WTC11 (cell line): ENCODE measurements around the gene UGGT1. TPM values are rescaled to one million over a fixed set of nuclear protein-coding genes. Genes with fewer than 3 reads are reported as not detected.

Source experiments
- ATAC-seq: fragments of 200-7000 bp; cut with Tn5 transposase; 2 replicates; pipeline ENCODE4 v1.10.0; 2021; ENCODE audit warnings: mild to moderate bottlenecking, moderate library complexity
- CTCF ChIA-PET: fragments of 300-600 bp; sonication (Branson Sonifier 250); formaldehyde crosslinking; loops from one replicate; lab custom pipeline; 2021; ENCODE audit warnings: antibody characterized with exemption; lab: Charles Lee
- POLR2A ChIA-PET: fragments of 350-600 bp; sonication (Branson Sonifier 250); formaldehyde crosslinking; loops from one replicate; lab custom pipeline; 2021; ENCODE audit warnings: antibody characterized with exemption; lab: Charles Lee
- DNase-seq: peaks from one replicate; pipeline ENCODE4 v3.0.0; 2021; ENCODE audit warnings: low spot score
- H3K27ac Mint-ChIP-seq: 2 replicates; pipeline ENCODE4 v1.8.0; 2021; ENCODE audit warnings: mixed read lengths
- H3K27me3 Mint-ChIP-seq: 2 replicates; pipeline ENCODE4 v1.8.0; 2021; ENCODE audit warnings: low read depth, mild to moderate bottlenecking, moderate library complexity, mixed read lengths
- H3K36me3 Mint-ChIP-seq: 2 replicates; pipeline ENCODE4 v1.8.0; 2021; ENCODE audit warnings: mixed read lengths
- H3K4me1 Mint-ChIP-seq: 2 replicates; pipeline ENCODE4 v1.8.0; 2022; ENCODE audit warnings: mixed read lengths
- H3K4me3 Mint-ChIP-seq: 2 replicates; pipeline ENCODE4 v1.8.0; 2021; ENCODE audit warnings: mild to moderate bottlenecking, moderate library complexity, mixed read lengths
- H3K9me3 Mint-ChIP-seq: 2 replicates; pipeline ENCODE4 v1.8.0; 2021; ENCODE audit warnings: mixed read lengths
- ERG ChIP-seq: fragments of 250-450 bp; sonication (Bioruptor Pico); IDR thresholded peaks from 2 replicates; pipeline ENCODE4 v1.8.0; 2021; ENCODE audit warnings: mild to moderate bottlenecking
- FOXP1 ChIP-seq: sonication (generic); formaldehyde crosslinking; IDR thresholded peaks from 2 replicates; pipeline ENCODE4 v1.8.0; 2022; ENCODE audit warnings: missing genetic modification reagents, mild to moderate bottlenecking, moderate library complexity, borderline replicate concordance
- HMGXB4 ChIP-seq: sonication (generic); formaldehyde crosslinking; IDR thresholded peaks from 2 replicates; pipeline ENCODE4 v1.8.1; 2023; ENCODE audit warnings: mild to moderate bottlenecking, moderate library complexity, missing genetic modification reagents
- JUN ChIP-seq: sonication (generic); formaldehyde crosslinking; IDR thresholded peaks from 2 replicates; pipeline ENCODE4 v1.8.0; 2023; ENCODE audit warnings: mild to moderate bottlenecking, missing genetic modification reagents
- MYBL2 ChIP-seq: sonication (generic); formaldehyde crosslinking; IDR thresholded peaks from 2 replicates; pipeline ENCODE4 v1.8.1; 2023; ENCODE audit warnings: mild to moderate bottlenecking, moderate library complexity, missing genetic modification reagents
- NR3C1 ChIP-seq: sonication (generic); formaldehyde crosslinking; conservative IDR thresholded peaks from 2 replicates; pipeline ENCODE4 v1.8.1; 2023; ENCODE audit warnings: low read depth, mild to moderate bottlenecking, missing genetic modification reagents
- OVOL2 ChIP-seq: fragments of 250-450 bp; sonication (Bioruptor Pico); IDR thresholded peaks from 2 replicates; pipeline ENCODE4 v1.9.0; 2021; ENCODE audit warnings: mild to moderate bottlenecking, borderline replicate concordance
- STAT6 ChIP-seq: sonication (generic); formaldehyde crosslinking; conservative IDR thresholded peaks from 2 replicates; pipeline ENCODE4 v1.8.1; 2023; ENCODE audit warnings: mild to moderate bottlenecking, low read depth, missing genetic modification reagents, moderate library complexity
- TEAD1 ChIP-seq: sonication (generic); formaldehyde crosslinking; IDR thresholded peaks from 2 replicates; pipeline ENCODE4 v1.8.0; 2022; ENCODE audit warnings: mild to moderate bottlenecking, missing genetic modification reagents
- ZNF263 ChIP-seq: sonication (generic); formaldehyde crosslinking; IDR thresholded peaks from 2 replicates; pipeline ENCODE4 v1.8.1; 2022; ENCODE audit warnings: low read depth, mild to moderate bottlenecking, moderate library complexity, missing genetic modification reagents
- ZNF423 ChIP-seq: fragments of 250-450 bp; sonication (Bioruptor Pico); IDR thresholded peaks from 2 replicates; pipeline ENCODE4 v2.1.2; 2022; ENCODE audit warnings: mild to moderate bottlenecking, moderate library complexity
- total RNA-seq: library from RNA; stranded (reverse); gene quantifications from 3 replicates; pipeline ENCODE4 v1.2.3, GENCODE V29; 2021
- TF ChIP-seq, protein P1 (sequence below): sonication (generic); formaldehyde crosslinking; IDR thresholded peaks from 2 replicates; pipeline ENCODE4 v1.8.1; 2023; ENCODE audit warnings: mild to moderate bottlenecking, missing genetic modification reagents
- TF ChIP-seq, protein P2 (sequence below): sonication (generic); formaldehyde crosslinking; IDR thresholded peaks from 2 replicates; pipeline ENCODE4 v1.8.0; 2022; ENCODE audit warnings: missing genetic modification reagents
- TF ChIP-seq, protein P3 (sequence below): sonication (generic); formaldehyde crosslinking; IDR thresholded peaks from 2 replicates; pipeline ENCODE4 v1.8.1; 2022; ENCODE audit warnings: low read depth, mild to moderate bottlenecking, moderate library complexity, missing genetic modification reagents, borderline replicate concordance
- TF ChIP-seq, protein P4 (sequence below): sonication (generic); formaldehyde crosslinking; IDR thresholded peaks from 2 replicates; pipeline ENCODE4 v1.8.1; 2022; ENCODE audit warnings: mild to moderate bottlenecking, missing genetic modification reagents, moderate library complexity, borderline replicate concordance

UGGT1 gene
- total RNA-seq, 1 experiment from 2014 or later: 57.9 TPM

GRCh38 chr2:128154225-128154624 lies 63.2 kb downstream of the UGGT1 start:
- Mint-ChIP-seq H3K27me3 (no peaks in the 10 kb centered on the region), H3K4me1 (no peaks in the 10 kb centered on the region), H3K27ac (no peak overlapping the region), H3K36me3 (peaks cover 25% of the 10 kb centered on the region), H3K4me3 (no peak overlapping the region), H3K9me3 (no peaks in the 10 kb centered on the region)
- TF ChIP-seq, protein P1, sequence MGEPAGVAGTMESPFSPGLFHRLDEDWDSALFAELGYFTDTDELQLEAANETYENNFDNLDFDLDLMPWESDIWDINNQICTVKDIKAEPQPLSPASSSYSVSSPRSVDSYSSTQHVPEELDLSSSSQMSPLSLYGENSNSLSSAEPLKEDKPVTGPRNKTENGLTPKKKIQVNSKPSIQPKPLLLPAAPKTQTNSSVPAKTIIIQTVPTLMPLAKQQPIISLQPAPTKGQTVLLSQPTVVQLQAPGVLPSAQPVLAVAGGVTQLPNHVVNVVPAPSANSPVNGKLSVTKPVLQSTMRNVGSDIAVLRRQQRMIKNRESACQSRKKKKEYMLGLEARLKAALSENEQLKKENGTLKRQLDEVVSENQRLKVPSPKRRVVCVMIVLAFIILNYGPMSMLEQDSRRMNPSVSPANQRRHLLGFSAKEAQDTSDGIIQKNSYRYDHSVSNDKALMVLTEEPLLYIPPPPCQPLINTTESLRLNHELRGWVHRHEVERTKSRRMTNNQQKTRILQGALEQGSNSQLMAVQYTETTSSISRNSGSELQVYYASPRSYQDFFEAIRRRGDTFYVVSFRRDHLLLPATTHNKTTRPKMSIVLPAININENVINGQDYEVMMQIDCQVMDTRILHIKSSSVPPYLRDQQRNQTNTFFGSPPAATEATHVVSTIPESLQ (CRISPR knock-in tag): no peak
- TF ChIP-seq, protein P2, sequence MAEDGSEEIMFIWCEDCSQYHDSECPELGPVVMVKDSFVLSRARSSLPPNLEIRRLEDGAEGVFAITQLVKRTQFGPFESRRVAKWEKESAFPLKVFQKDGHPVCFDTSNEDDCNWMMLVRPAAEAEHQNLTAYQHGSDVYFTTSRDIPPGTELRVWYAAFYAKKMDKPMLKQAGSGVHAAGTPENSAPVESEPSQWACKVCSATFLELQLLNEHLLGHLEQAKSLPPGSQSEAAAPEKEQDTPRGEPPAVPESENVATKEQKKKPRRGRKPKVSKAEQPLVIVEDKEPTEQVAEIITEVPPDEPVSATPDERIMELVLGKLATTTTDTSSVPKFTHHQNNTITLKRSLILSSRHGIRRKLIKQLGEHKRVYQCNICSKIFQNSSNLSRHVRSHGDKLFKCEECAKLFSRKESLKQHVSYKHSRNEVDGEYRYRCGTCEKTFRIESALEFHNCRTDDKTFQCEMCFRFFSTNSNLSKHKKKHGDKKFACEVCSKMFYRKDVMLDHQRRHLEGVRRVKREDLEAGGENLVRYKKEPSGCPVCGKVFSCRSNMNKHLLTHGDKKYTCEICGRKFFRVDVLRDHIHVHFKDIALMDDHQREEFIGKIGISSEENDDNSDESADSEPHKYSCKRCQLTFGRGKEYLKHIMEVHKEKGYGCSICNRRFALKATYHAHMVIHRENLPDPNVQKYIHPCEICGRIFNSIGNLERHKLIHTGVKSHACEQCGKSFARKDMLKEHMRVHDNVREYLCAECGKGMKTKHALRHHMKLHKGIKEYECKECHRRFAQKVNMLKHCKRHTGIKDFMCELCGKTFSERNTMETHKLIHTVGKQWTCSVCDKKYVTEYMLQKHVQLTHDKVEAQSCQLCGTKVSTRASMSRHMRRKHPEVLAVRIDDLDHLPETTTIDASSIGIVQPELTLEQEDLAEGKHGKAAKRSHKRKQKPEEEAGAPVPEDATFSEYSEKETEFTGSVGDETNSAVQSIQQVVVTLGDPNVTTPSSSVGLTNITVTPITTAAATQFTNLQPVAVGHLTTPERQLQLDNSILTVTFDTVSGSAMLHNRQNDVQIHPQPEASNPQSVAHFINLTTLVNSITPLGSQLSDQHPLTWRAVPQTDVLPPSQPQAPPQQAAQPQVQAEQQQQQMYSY (CRISPR knock-in tag): no peak
- TF ChIP-seq NR3C1 (CRISPR knock-in tag) (no peak), ZNF263 (CRISPR knock-in tag) (no peak), MYBL2 (CRISPR knock-in tag) (no peak), JUN (CRISPR knock-in tag) (no peak), TEAD1 (CRISPR knock-in tag) (no peak)
- ChIA-PET CTCF (no interaction called here), POLR2A (no interaction called here)
- ATAC-seq (no peak), DNase-seq (no peak)

DNA sequence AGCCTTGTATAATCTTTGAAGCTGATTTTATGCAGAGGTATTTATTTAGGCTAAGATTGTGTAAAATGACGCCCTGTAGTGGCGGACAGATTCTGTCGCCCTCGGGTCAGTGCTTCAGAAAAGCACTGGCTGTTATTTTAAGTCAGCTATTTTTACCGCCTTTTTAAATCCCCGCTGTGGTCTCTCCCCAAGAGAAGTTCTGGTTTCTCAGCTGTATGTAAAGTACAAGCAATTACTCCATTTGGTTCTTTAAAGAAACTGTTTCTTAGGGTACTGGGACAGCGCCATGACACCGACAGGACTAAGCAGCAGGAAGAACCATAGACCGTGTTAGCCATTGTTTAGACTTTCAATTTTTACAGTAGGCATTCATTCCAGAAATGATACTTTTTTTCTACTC lies 65.0 kb downstream of the UGGT1 start:
- H3K9me3 Mint-ChIP-seq: no peaks in the 10 kb centered on the region
- TF ChIP-seq OVOL2 (CRISPR knock-in tag) (no peak), ERG (no peak), FOXP1 (CRISPR knock-in tag) (no peak), HMGXB4 (CRISPR knock-in tag) (no peak), ZNF423 (CRISPR knock-in tag) (no peak), STAT6 (no peak)
- TF ChIP-seq, protein P3, sequence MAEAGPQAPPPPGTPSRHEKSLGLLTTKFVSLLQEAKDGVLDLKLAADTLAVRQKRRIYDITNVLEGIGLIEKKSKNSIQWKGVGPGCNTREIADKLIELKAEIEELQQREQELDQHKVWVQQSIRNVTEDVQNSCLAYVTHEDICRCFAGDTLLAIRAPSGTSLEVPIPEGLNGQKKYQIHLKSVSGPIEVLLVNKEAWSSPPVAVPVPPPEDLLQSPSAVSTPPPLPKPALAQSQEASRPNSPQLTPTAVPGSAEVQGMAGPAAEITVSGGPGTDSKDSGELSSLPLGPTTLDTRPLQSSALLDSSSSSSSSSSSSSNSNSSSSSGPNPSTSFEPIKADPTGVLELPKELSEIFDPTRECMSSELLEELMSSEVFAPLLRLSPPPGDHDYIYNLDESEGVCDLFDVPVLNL (CRISPR knock-in tag): no peak
- TF ChIP-seq, protein P4, sequence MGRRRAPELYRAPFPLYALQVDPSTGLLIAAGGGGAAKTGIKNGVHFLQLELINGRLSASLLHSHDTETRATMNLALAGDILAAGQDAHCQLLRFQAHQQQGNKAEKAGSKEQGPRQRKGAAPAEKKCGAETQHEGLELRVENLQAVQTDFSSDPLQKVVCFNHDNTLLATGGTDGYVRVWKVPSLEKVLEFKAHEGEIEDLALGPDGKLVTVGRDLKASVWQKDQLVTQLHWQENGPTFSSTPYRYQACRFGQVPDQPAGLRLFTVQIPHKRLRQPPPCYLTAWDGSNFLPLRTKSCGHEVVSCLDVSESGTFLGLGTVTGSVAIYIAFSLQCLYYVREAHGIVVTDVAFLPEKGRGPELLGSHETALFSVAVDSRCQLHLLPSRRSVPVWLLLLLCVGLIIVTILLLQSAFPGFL (CRISPR knock-in tag): no peak
- no peak overlapping the region for H3K4me3 Mint-ChIP-seq
- H3K27me3 Mint-ChIP-seq: no peaks in the 10 kb centered on the region
- CTCF ChIA-PET: no interaction called here
- ATAC-seq: no peak
- POLR2A ChIA-PET: no interaction called here
- DNase-seq: no peak
- H3K27ac Mint-ChIP-seq: no peak overlapping the region
- H3K36me3 Mint-ChIP-seq: peaks cover 35% of the 10 kb centered on the region
- no peaks in the 10 kb centered on the region for H3K4me1 Mint-ChIP-seq
